ENCODE results near the gene GDNF. TPM values are rescaled to one million over a fixed set of nuclear protein-coding genes. Genes with fewer than 3 reads are reported as not detected.
"Not testable (repeated sequence)": the region's sequence is repeated elsewhere in the genome, so short reads cannot be mapped to it uniquely, and the experiment has no call there.

The GDNF gene
- polyA plus RNA-seq, 4 donors = 14.2 to 103 (median 17.6) TPM

GRCh38 chr5:37787742-37788141 is 52.1 kb downstream of the GDNF start:
- no peak for DNase-seq (ENCODE audit: low read depth in 4 of 4, low spot score in 3 of 4)

GRCh38 chr5:37786862-37787519 is 52.9 kb downstream of the GDNF start:
- DNase-seq (ENCODE audit: low read depth in 4 of 4, low spot score in 3 of 4) = no peak

- no peak for DNase-seq (ENCODE audit: low read depth in 4 of 4, low spot score in 3 of 4)
These were observed 53.4 kb downstream of the GDNF start for GRCh38 chr5:37786416-37786815.

- DNase-seq (ENCODE audit: low read depth in 4 of 4, low spot score in 3 of 4) = not testable (repeated sequence)
These were observed 58.4 kb downstream of the GDNF start for GRCh38 chr5:37781409-37781808.

GRCh38 chr5:37777432-37778130 is 62.3 kb downstream of the GDNF start:
- no peak for DNase-seq (ENCODE audit: low read depth in 4 of 4, low spot score in 3 of 4)

- DNase-seq (ENCODE audit: low read depth in 4 of 4, low spot score in 3 of 4) = no peak
These were observed 63.0 kb downstream of the GDNF start for GRCh38 chr5:37776826-37777225.

GRCh38 chr5:37774912-37775483 is 64.8 kb downstream of the GDNF start:
- DNase-seq (ENCODE audit: low read depth in 4 of 4, low spot score in 3 of 4) = no peak

- no peak for DNase-seq (ENCODE audit: low read depth in 4 of 4, low spot score in 3 of 4)
These were observed 66.0 kb downstream of the GDNF start for GRCh38 chr5:37773809-37774208.

- DNase-seq (ENCODE audit: low read depth in 4 of 4, low spot score in 3 of 4) = no peak
These were observed 67.6 kb downstream of the GDNF start for GRCh38 chr5:37772255-37772654.

GRCh38 chr5:37771731-37772130 is 68.1 kb downstream of the GDNF start:
- DNase-seq (ENCODE audit: low read depth in 4 of 4, low spot score in 3 of 4) = no peak

GRCh38 chr5:37771203-37771611 is 68.6 kb downstream of the GDNF start:
- DNase-seq (ENCODE audit: low read depth in 4 of 4, low spot score in 3 of 4) = no peak

- DNase-seq (ENCODE audit: low read depth in 4 of 4, low spot score in 3 of 4) = no peak
These were observed 69.1 kb downstream of the GDNF start for GRCh38 chr5:37770786-37771185.

GRCh38 chr5:37769840-37770239 is 70.0 kb downstream of the GDNF start:
- no peak for DNase-seq (ENCODE audit: low read depth in 4 of 4, low spot score in 3 of 4)

- DNase-seq (ENCODE audit: low read depth in 4 of 4, low spot score in 3 of 4) = no peak
These were observed 70.7 kb downstream of the GDNF start for GRCh38 chr5:37769108-37769507.

- DNase-seq (ENCODE audit: low read depth in 4 of 4, low spot score in 3 of 4) = no peak
These were observed 71.5 kb downstream of the GDNF start for GRCh38 chr5:37768371-37768770.

- DNase-seq (ENCODE audit: low read depth in 4 of 4, low spot score in 3 of 4) = no peak
These were observed 71.9 kb downstream of the GDNF start for GRCh38 chr5:37767961-37768360.

- DNase-seq (ENCODE audit: low read depth in 4 of 4, low spot score in 3 of 4) = no peak
These were observed 72.6 kb downstream of the GDNF start for GRCh38 chr5:37767251-37767650.
